ENCODE data around the gene SLC45A1.

DNA sequence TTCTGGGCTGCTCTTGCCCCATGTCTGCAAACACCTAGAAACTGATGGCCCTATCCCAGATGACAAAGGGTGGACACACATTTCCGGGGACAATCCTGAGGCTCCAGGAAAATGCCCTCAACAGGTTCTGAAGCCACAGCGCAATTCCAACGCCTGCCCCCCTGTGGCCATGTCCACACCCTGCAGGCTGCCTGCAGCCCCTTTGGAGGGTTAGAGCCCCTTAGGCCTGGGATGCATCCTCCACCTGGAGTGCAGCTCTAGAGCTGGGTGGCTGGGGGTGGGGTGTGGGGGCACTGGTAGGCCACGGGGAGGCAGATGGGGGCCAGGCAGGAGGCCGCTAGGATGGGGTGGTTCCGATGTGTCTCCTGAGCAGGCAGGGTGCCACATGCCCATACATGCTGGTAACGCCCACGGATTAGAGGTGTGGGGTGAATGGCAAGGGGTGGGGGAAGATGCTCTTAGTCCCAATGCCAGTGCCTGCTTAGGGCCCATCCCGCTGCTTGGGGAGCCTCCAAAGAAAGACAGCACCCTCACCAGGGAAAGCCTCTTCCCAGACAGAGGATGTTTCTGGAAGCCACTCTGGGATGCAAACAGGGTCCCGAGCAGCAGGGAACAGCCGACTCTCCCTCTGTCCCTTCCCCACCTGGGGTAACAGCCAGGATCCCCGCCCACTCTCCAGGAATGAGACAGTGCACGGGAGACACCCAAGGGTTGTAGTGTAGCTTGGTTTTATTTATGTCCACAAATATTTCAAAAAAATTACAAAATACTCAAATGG is 34.0 kb downstream of the SLC45A1 start:
- TF ChIP-seq EZH2 (IDR thresholded peaks at IDR 0.05; ENCODE audit: borderline replicate concordance) (no peak), EZH2phosphoT487 (IDR thresholded peaks at IDR 0.05; ENCODE audit: low read depth, severe bottlenecking, unreplicated experiment) (no peak)
- TF ChIP-seq, protein P1, sequence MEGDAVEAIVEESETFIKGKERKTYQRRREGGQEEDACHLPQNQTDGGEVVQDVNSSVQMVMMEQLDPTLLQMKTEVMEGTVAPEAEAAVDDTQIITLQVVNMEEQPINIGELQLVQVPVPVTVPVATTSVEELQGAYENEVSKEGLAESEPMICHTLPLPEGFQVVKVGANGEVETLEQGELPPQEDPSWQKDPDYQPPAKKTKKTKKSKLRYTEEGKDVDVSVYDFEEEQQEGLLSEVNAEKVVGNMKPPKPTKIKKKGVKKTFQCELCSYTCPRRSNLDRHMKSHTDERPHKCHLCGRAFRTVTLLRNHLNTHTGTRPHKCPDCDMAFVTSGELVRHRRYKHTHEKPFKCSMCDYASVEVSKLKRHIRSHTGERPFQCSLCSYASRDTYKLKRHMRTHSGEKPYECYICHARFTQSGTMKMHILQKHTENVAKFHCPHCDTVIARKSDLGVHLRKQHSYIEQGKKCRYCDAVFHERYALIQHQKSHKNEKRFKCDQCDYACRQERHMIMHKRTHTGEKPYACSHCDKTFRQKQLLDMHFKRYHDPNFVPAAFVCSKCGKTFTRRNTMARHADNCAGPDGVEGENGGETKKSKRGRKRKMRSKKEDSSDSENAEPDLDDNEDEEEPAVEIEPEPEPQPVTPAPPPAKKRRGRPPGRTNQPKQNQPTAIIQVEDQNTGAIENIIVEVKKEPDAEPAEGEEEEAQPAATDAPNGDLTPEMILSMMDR (IDR thresholded peaks at IDR 0.05; ENCODE audit: poor library complexity) = peak; percentile 64
